ENCODE data around the gene HSD3B2.

- TF ChIP-seq CTCF (IDR thresholded peaks at IDR 0.05) (no peak), POLR2A (IDR thresholded peaks at IDR 0.05) (no peak)
Measured at GRCh38 chr1:119368554-119368953, 46.4 kb upstream of the HSD3B2 start, which contains the start of gene HAO2.
